IPS DF 19.7 (cell line): Measurements from ENCODE around the gene KCNJ6.
"Not testable (repeated sequence)": the region's sequence is repeated elsewhere in the genome, so short reads cannot be mapped to it uniquely, and the experiment has no call there.

Experiments
- DNase-seq: peaks from one replicate; pipeline ENCODE4 v3.0.0-alpha.2; 2013; ENCODE audit warnings: low read depth, low spot score

The KCNJ6 gene

DNA sequence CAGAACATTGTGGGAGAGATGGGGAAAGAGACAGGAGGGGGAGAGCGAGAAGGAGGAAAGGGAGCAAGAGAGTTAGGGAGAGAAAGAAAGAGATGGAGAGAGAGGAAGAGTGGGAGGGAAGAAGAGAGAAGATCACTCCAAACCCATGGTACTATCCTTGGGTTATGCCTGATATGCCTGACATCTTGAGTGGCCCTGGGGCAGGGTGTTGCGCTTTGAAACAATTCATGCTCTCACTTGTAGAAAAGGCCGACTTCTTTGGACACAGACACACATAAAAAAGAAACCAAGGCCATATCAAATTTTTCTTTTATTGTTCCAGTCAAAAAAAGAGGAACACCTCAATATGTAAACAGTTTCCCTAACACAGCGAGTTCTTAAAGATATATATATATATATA is 309.2 kb downstream of the KCNJ6 start:
- DNase-seq, result no peak

- no peak for DNase-seq
These were observed 309.7 kb downstream of the KCNJ6 start for GRCh38 chr21:37606549-37606948.

DNA sequence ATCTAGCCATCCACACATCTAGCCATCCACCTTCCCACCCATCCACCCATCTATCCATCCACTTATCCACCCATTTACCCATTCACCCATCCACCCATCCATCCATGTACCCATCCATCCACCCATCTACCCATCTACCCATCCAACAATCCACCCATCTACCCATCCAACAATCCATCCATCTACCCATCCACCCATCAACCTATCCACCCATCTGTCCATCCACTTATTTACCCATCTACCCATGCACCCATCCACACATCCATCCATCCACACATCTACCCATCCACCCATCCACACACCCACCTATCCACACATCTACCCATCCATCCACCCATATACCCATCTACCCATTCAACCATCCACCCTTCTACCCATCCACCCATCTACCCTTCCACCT is 311.3 kb downstream of the KCNJ6 start:
- DNase-seq, result no peak

DNA sequence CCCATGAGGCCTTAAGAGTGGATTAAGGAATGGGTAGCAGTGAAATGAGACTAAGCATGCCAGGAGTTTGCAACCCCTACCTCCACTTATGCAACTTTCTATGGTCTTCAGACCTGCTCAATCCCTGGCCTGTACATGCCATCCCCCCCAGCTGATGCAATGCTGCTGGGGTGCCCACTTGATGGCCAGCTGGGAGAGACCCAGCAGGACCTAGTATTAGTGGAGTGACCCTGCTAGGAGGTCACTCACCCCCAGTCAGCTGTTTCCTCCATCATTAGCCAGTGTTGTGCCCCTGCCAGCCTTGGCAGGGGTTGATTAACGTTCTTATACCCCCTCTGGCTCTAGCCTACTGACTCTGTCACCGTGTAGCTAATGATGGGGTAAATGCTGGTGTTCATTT is 313.1 kb downstream of the KCNJ6 start:
- DNase-seq, result no peak

- no peak for DNase-seq
These were observed 314.3 kb downstream of the KCNJ6 start for GRCh38 chr21:37601915-37602314.

DNA sequence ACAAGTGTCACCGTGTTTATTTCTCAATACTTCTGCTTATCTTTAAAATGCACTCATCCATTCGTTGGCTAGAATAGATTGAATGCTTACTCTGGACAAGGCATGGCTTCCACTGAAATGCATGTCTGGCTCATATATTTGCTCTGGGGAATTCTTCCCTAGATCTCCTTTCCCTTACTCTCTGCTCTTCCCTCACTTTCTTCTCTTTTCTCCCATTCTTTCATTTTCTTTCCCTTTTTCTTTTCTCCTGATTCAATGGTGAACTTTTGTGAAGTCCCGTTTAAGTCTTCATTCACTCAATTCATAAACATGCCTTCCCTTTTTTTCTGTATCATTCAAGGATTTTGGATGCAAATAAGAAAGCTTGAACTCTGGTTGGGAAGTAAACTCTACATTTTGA is 315.2 kb downstream of the KCNJ6 start:
- no peak for DNase-seq

- no peak for DNase-seq
These were observed 320.3 kb downstream of the KCNJ6 start for GRCh38 chr21:37595944-37596343.

DNA sequence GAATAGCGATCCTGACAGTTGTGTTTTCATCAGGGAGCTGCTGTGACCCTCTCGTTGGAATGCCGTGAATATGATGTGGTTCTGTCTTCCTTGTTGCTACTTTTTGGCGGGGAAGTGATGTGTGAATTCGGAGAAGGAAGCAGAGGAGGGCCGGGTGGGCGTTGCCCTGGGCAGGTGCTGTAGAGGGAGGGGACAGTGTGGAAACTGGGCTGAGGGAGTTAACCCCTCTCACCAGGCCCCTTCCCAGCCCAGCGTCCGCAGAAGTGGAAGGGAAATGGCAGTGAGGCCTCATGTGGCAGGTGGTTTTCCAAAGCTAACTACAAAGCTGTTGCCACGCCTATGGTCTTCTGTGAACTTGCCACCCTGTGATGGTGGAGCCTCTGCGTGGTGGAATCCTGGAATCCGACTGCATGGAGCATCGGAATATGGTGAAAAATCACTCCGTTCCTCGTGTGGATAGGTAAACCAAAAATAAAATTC is 321.7 kb downstream of the KCNJ6 start:
- DNase-seq, result no peak

DNA sequence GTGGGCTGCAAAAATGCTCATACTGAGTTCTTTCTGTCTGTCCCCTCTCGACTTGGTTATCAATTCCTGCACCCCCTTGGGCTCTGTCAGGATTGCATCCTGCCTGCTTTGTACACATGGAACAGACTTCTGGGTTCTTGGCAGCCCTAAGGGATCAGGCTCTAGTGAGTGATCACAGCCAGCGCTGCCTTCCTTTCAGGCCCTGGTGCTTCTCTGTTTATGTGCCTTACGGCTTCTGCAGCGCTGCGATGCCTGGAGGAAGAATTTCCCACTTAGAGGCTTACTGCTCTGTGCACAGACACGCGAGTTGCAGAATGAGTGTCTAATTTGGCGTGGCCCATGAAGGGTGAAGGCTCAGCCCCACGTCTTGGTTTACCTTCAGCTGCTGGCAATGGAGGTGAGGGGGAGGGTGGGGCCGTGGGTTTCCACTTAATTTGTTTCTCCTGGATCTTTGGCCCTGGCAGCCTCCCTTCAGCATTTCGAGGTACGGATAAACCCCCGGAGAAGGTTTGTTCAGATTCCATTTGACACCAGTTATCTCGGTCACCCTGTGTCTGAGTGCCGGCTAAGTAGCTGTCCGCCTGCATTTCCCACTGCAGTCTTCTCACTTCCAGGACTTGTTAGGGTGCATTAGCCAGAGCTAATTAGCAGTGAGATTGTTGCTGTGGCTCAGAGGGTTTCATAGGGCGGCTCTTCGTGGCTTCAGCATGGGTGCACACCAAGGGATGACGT is 322.4 kb downstream of the KCNJ6 start:
- no peak for DNase-seq

GRCh38 chr21:37593015-37593414 is 323.2 kb downstream of the KCNJ6 start:
- peak; percentile 95 for DNase-seq

- peak; percentile 63 for DNase-seq
These were observed 323.8 kb downstream of the KCNJ6 start for GRCh38 chr21:37592496-37592895.

DNA sequence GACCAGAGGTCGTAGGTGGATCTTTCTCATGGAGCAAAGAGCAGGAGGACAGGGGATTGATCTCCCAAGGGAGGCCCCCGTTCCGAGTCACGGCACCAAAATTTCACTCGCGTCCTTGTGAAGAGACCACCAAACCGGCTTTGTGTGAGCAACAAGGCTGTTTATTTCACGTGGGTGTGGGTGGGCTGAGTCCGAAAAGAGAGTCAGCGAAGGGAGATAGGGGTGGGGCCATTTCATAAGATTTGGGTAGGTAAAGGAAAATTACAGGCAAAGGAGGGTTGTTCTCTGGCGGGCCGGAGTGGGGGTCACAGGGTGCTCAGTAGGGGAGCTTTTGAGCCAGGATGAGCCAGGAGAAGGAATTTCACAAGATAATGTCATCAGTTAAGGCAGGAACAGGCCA is 324.3 kb downstream of the KCNJ6 start:
- DNase-seq, result not testable (repeated sequence)

- DNase-seq, result not testable (repeated sequence)
These were observed 325.4 kb downstream of the KCNJ6 start for GRCh38 chr21:37590836-37591235.

GRCh38 chr21:37588644-37589043 is 327.6 kb downstream of the KCNJ6 start:
- DNase-seq, result not testable (repeated sequence)

GRCh38 chr21:37587635-37588177 is 328.6 kb downstream of the KCNJ6 start:
- DNase-seq, result no peak

- no peak for DNase-seq
These were observed 329.1 kb downstream of the KCNJ6 start for GRCh38 chr21:37587203-37587602.

- no peak for DNase-seq
These were observed 333.7 kb downstream of the KCNJ6 start for GRCh38 chr21:37582590-37582989.

GRCh38 chr21:37580666-37581065 is 335.6 kb downstream of the KCNJ6 start:
- no peak for DNase-seq

- DNase-seq, result no peak
These were observed 336.9 kb downstream of the KCNJ6 start for GRCh38 chr21:37579356-37579755.

DNA sequence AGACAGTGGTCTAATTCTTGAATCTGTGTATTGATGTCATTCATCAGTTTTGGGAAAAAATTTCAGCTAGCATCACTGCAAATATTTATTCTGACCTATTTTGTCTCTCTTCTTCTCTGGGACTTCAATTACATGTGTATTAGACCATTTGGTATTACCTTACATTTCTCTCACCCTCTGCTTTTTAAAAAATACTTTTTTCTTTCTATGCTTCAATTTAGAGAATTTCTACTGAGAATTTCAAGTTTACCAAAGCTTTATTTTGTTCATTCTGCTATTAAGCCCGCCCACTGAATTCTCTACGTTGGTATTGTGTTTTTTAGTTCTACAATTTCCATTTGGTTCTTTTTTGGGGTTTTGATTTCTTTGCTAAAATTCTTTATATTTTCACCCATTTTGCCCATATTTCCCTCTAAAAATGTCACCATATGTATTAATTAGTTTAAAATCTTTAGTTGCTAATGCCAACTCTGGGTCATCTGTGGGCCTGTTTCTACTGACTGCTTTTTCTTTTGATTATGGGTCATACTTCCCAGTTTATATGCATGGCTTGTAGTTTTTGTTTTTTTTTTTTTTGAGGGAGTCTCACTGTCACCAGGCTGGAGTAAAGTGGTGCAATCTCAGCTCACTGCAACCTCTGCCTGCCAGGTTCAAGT is 337.7 kb downstream of the KCNJ6 start:
- DNase-seq, result no peak

- not testable (repeated sequence) for DNase-seq
These were observed 339.3 kb downstream of the KCNJ6 start for GRCh38 chr21:37576929-37577328.

GRCh38 chr21:37575580-37575979 is 340.7 kb downstream of the KCNJ6 start:
- no peak for DNase-seq

DNA sequence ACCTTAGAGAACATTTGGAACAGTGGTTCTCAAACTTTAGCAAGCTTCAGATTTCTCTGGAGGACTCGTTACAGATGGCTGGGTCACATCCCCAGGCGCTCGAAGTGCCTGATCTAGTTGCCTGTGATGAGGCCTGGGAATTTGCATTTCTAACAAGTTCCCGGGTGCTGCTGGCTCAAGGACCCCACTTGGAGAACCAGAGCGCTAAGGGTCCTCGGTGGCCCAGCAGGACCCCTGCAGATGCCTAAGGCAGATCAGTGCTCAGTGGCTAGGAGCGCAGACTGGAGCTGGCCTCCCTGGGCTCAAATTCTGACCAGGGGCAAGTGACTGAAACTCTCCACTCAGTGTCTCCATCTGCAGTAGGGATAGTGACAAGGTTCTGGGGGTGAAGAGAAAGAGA is 341.5 kb downstream of the KCNJ6 start:
- DNase-seq, result no peak
